Stimulated activated CD8-positive, alpha-beta memory T cell treated with anti-CD3 and anti-CD28 coated beads, Interleukin-15, amount 100 ng/mL, for 24 hours (primary cell): Measurements from ENCODE around the gene SYNDIG1.

ENCODE experiments used
- DNase-seq: peaks from one replicate; pipeline ENCODE4 v3.0.0-alpha.2; 2020; ENCODE audit warnings: low read depth

The SYNDIG1 gene

GRCh38 chr20:24637087-24637486 is 167.7 kb downstream of the SYNDIG1 start:
- DNase-seq, result no peak

GRCh38 chr20:24637941-24638340 is 168.5 kb downstream of the SYNDIG1 start:
- DNase-seq, result no peak

GRCh38 chr20:24638591-24639548 is 169.4 kb downstream of the SYNDIG1 start:
- DNase-seq, result no peak

DNA sequence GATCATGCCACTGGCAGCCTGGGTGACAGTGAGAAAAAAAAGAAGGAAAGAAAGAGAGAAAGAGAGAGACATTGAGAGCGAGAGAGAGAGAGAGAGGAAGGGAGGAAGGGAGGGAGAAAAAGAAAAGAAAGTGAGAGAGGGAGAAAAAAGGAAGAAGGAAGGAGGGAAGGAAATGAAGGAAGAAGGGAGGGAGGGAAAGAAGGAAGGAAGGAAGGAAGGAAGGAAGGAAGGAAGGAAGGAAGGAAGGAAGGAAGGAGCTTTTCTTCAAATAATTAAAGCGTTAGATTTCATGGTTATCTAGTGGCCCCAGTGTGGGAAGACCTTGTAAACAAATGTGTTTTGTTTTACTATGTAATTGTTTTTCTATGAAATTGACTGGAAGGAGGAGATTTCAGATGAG is 170.8 kb downstream of the SYNDIG1 start:
- DNase-seq, result no peak

GRCh38 chr20:24640686-24641085 is 171.3 kb downstream of the SYNDIG1 start:
- DNase-seq, result no peak

GRCh38 chr20:24643731-24644626 is 174.6 kb downstream of the SYNDIG1 start:
- no peak for DNase-seq

- DNase-seq, result no peak
These were observed 176.9 kb downstream of the SYNDIG1 start for GRCh38 chr20:24646321-24646720.

DNA sequence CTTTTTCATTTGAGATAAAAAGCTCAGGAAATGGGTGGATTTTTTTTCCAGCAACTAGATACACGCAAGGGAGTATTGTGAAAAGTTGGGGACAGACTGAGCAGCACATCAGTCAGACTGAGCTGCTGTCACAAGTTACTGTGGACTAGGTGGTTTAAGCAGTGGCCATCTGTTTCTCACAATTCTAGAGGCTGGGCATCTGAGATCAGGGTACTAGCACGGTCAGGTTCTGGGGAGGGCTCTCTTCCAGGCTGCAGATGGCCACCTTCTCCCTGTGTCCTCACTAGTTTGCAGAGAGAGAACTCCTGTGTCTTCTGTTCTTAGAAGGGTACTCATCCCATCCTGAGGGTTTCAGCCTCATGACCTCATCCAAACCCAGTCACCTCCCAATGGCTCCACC is 178.3 kb downstream of the SYNDIG1 start:
- no peak for DNase-seq

DNA sequence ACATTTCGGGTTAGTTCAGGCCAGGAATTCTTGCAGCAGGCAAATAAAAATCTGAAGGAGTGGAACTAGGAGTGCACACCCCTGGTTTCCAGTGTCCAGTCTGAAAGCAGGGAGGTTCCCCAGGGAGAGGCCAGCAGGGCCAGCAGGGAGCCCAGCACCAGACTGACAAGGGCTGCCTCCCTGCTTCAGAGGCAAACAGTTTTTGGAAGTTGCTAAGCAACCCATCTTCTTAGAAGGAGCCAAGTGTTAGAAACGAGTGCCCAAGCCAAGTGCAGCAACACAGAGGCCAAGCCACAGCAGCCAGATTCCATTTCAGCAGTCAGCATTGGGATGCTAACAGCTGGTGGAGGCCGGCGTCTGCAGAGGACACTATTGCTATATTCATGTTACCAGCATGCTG is 179.1 kb downstream of the SYNDIG1 start:
- DNase-seq, result no peak

GRCh38 chr20:24648919-24649318 is 179.5 kb downstream of the SYNDIG1 start:
- DNase-seq, result no peak

DNA sequence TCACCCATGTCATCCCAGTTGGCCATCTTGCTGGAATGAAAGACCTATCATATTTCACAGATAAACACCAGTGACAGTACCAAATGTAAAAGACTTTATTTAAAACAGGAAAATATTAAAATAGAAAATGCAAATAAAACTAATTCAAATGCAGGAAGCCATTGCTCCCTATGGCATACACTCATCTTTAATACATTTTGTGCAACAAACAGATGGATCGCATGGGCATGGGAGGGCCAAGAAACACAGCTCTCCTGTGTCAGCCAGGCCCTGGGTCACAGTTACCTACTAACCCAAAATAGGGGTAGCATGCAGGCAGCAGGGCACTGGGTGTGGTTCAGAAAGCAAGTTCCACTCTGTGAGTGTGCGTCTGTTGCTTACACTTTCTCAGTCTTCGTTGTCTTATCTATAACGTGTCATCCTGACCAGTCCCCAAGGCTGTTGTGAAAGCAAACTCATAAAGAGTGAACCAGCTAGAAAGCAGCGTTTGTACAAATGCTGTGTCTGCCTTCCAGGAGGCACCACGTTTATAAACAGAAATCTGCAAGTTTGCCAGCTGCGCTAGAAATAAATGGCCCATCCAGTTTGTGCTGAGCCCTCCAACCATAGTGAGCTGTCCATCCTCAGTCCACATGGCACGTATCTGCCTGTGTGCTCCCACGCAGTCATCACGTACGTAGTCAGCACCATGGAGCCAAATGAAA is 180.5 kb downstream of the SYNDIG1 start:
- no peak for DNase-seq

- DNase-seq, result no peak
These were observed 181.9 kb downstream of the SYNDIG1 start for GRCh38 chr20:24651171-24651975.

- DNase-seq, result no peak
These were observed 182.5 kb downstream of the SYNDIG1 start for GRCh38 chr20:24651976-24652345.

GRCh38 chr20:24653306-24653705 is 183.9 kb downstream of the SYNDIG1 start:
- DNase-seq, result no peak

- no peak for DNase-seq
These were observed 185.0 kb downstream of the SYNDIG1 start for GRCh38 chr20:24654425-24654824.

DNA sequence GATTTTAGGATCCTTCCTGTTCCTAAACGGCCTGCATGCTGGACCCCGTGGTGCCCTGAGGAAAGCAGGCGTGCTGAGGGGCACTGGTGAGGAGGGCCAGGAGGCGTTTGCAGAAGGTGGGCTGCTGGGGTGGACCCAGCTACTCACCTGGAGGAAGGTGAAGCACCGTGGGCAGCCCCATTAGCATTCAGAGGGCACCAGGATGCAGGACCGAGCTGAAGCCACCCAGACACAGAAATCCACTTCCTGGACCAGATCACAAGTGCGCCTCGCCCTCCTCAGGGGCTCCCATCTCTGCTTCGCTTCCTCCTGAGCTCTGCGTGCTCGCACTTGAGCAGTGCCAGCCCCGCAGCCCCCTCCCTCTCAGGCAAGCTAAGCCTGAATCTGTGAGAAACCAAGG is 187.0 kb downstream of the SYNDIG1 start:
- no peak for DNase-seq

DNA sequence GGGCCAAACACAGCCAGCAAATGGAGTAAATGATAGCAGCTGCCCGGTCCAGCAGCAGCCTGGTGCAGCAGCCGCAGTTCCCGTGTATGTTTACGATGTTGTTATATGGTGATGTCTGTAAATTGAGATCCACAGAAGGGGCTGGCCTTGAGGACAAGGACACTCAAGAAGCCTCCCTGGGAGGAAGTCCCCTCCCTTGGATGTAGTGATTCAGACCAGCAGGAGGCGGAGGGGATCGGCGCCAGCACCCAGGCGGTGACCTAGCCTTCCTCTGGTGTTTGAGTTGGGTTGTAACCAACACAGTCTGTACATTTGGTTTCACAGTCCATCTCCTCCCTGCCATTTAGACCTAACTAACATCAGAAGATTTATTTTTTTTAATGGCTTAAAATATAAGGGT is 187.8 kb downstream of the SYNDIG1 start:
- no peak for DNase-seq

DNA sequence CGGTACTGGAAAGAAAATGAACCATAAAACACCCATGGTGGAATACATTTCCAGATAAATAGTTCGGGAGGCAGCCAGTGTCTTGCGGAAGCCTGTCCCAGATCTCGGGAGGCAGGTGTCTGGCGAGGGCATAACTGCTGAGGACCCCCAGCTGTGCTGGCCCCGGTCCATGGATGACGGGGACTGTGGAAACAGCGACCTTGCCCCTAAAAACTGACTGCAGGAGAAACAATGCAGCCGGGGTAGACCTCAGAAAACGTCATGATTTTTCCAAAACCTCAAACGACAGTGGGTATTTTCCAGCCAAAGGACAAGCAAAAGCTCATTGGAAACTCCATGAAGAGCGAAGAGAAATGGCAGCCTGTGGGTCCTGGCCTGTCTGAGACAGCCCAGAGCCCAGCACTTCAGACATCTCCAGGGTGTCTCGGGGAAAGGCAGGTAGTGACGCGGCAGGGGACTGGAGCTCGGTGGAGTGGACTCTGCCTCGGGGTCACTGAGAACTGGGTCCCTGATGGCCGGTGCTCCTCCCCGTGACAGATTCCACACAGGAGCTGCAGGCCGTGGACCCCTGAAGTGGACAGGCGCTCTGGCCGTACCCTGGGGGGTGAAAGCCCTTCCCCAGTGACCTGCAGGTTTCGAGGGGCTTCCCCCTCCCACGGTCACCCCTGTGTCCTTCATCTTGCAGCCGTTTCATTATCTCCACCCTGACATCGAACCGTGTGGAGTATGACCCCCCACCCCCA is 188.6 kb downstream of the SYNDIG1 start:
- no peak for DNase-seq

DNA sequence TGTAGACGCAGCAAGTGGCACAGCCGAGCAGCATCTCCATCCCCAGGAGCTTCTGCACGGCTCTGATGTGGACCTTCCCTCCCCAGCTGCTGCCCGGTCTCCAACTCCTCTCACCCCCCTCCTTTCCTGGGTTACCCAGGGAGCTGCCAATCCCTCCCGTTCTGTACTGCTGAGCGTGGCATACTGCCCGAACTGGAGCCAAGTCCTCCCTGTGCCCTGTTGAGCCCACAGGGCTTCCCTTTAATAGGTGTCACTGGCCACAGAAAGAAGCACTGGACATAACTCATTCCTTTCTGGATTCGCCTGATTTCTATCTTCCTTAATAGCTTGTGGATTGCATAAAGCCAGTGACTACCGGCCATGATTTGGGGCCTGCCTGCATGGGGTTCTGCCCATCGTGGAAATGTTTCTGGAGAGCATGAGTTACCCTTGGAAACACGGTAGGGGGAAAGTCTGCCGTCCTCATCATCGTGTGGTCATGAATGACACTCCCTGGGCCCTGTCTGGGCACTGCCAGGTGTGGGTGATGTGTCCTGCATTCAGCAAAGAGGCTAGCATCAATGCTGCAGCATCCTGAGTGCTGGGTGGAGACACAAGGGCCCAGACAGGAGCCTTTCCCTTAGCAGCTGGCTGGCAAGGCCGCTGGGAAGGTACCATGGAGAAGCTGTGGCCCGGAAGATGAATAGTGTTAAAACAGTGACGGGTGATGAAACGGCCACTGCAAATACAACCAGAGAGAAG is 189.7 kb downstream of the SYNDIG1 start:
- no peak for DNase-seq

GRCh38 chr20:24659835-24660234 is 190.4 kb downstream of the SYNDIG1 start:
- no peak for DNase-seq
